NCI-H82 treated with DMSO at 0.1 percent for 48 hours (cell line): Measurements from ENCODE around the gene B4GALNT2.
"Not testable (repeated sequence)": the region's sequence is repeated elsewhere in the genome, so short reads cannot be mapped to it uniquely, and the experiment has no call there.

Experiments
- DNase-seq: peaks from one replicate; lab custom pipeline; 2025; ENCODE audit not compliant: unreplicated experiment; lab: John Stamatoyannopoulos, UW

B4GALNT2 gene

DNA sequence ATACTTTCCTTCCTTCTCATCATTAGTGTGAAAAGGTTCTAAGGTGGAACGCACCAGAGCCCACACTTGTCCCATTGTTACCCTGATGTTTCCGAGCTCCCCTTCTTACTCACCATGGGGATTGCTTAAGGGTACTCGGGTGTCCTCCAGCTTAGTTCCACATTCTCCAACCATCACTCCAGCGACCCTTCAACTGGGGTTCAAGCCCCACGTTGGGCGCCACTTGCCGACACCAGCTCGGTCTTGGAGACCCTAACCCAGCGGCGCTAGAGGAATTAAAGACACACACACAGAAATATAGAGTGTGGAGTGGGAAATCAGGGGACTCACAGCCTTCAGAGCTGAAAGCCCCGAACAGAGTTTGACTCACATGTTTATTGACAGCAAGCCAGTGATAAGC is 43.4 kb downstream of the B4GALNT2 start:
- DNase-seq: not testable (repeated sequence)

DNA sequence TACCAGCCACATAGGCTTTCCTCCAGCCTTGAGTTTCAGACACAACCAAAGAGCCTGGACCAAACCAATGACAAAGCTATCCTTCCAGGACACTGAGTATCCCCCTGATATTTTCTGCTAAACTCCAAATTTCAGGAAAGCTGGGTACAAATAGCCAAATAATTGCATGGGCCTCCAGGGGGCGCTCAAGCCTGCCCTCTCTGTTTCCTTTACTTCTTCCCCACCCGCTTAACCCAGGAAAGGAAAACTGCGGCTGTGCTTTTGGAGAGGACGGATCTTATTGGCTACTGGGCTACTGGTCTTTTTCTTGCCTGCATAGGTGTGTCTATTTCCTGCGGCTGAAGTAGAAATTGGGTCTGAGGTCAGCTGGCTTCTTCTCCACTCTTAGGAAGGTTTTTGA is 47.7 kb downstream of the B4GALNT2 start:
- DNase-seq: peak; percentile 70

DNA sequence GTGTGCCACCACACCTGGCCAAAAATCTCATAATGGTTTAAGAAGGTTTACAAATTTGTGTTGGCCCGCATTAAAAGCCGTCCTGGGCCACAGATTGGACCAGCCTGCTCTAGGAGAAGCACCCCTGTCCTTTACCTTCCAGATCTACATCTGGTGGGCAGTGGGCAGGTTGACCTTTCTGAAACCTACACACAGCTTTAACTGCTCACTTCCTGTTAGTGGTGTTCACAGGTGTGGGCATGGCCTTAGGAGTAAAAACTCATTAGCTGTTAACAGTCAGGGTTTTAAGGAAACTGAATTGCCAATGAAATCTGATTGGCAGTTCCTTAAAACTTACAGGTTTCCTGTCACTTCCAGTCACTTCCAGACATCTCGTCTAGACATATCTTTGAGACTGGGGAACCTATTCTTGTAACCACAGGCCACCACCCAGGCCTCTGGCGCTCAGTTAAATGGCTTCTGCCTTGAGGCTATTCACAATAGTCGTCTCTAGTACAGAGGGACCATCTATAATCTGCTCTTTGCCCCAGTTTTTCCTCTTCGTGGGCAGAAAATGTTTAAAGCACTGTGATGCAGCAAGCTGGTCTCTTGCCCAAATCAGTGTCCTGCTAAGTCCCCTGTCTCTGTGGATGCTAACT is 48.5 kb downstream of the B4GALNT2 start:
- DNase-seq: no peak

DNA sequence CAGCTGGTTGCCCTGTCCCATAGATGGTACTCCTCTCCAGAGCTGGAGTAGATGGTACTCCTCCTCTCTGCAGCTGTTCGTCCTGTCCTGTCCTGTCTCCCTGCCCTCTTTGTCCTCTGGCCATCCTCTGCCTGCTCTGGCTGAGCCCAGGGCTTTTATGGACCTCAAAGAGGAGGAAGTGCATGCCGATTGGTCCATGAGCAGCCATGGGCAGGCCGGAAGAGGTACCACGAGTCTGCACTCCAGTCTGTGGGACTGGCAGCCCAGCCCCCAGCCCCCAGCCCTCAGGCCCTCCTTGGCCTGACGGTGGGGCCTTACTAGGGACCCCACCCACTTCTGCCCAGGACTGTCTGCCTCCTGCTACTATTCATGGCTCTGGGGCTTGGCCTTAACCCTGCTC is 50.8 kb downstream of the B4GALNT2 start:
- DNase-seq: no peak

DNA sequence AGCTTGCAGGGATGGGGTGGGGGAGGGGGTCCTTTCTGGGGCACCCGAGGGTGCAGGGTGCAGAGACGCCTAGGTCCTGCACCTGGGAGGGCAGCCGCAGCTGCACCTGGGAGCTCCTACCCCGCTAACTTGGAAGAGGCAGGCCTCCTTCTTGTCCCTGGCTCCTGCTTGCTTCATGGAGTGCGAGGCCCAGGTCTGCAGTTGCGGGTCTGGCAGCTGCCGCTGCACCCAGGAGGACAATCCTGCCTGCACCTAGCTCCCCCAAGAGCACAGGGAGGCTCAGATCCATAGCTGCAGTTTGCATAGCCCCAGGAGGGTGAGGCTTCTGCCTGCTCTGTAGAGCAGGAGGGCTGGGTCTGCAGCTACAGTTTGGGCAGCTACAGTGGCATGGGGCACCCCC is 51.2 kb downstream of the B4GALNT2 start:
- no peak for DNase-seq

DNA sequence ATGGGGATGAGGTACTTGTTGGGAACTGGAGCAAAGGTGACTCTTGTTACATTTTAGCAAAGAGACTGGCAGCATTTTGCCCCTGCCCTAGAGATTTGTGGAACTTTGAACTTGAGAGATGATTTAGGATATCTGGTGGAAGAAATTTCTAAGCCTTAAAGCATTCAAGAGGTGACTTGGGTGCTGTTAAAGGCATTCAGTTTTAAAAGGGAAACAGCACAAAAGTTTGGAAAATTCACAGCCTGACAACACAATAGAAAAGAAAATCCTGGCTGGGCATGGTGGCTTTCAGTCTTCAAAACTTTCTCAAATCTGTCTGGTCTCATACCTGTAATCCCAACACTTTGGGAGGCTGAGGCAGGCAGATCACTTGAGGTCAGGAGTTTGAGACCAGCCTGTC is 52.0 kb downstream of the B4GALNT2 start:
- DNase-seq: not testable (repeated sequence)

DNA sequence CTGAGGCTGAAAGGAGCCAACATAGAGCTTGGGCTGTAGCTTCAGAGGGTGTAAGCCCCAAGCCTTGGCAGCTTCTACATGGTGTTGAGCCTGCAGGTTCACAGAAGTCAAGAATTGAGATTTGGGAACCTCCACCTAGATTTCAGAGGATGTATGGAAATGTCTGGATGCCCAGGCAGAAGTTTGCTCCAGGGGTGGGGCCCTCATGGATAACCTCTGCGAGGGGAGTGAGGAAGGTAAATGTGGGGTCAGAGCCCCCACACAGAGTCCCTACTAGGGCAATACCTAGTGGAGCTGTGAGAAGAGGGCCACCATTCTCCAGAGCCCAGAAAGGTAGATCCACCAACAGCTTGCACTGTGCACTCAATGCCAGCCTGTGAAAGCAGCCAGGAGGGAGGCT is 52.8 kb downstream of the B4GALNT2 start:
- not testable (repeated sequence) for DNase-seq

DNA sequence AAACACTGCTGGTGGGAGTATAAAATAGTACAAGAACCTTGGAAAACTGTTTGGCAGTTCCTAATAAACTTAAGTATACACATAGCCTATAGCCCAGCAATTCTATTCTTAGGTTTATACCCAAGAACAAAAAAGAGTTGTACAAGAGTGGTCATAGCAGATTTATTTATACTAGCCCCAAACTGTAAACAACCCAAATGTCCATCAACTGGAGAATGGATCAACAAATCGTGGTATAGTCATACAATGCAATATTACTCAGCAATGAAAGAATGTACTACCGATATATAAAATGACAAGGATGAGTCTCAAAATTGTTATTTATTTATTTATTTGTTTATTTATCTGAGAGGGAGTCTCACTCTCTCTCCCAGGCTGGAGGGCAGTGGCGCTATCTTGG is 54.7 kb downstream of the B4GALNT2 start:
- DNase-seq: no peak

DNA sequence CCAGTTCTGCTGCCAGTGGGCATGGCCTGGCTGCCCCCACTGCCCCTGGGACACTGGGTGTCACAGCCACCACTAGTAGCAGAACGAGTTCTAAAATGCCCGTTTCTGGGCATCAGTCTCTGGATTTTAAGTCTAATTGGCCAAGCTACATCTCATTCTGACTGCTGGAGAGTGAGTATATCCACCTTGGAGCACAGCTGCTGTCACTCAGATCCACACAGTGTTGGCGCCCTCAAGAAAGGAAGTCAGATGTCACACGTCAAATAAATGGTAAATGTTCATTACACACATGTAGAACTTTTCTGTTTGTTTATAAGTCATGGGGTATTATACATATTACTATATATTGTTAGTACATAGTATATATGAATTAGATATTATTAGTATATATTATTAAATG is 58.4 kb downstream of the B4GALNT2 start:
- no peak for DNase-seq

DNA sequence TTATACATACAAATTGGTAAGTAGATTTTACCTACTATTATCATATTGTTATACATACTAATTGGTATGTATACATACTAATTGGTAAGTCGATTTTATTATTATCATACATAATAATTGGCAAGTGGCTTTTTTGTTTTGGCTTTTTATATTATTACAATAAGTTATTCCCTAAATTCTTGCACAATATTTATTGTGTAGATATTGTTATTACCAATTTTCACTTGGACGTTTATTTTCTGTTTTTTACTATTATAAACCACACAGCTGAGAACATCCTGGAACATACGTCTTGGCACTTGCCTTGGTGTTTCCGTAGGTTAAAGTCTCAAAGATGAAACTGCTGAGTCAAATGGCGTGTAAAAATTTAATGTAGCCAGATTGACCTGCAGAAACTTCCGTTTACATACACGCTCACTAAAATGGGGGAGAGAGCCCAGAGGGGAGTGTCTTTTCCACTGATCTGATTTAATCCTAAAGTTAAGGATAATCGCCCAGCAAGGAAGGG is 58.9 kb downstream of the B4GALNT2 start:
- no peak for DNase-seq

DNA sequence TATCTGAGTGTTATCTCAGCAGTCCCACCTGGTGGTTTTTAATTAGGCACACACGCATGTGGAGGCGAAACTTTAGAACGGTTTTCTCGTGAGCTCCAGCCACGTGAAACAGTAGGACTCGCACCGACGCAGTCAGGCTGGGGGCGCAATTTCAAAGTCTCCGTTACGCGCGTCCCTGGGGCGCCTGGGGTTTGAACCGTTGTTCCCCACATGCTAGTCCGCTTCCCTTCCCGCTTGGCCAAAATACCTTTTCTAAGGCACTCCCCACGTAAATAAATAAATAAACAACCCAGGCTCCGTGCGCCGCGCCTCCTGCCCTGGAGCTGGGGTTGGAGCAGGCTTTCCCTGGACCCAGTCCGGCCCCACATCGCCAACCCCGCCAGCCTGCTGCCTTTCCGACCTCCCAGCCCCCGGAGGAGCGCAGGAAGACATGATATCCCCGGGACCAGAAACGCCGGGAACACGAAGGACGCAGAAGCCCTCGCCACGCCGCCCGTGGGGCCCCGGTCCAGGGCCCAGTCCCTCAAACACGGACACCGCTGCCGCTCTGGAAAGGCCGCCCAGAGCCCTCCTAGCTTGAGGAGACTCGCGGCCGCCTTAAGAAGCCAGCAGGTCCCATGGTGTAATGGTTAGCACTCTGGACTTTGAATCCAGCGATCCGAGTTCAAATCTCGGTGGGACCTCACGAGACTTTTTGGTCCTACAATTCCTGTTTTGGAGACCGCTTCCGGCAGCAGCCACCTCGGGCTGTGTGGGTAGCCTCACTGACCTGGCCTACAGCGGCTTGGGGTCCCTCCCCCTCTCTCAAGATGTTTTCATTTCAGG is 59.6 kb downstream of the B4GALNT2 start:
- peak; percentile 93 for DNase-seq

DNA sequence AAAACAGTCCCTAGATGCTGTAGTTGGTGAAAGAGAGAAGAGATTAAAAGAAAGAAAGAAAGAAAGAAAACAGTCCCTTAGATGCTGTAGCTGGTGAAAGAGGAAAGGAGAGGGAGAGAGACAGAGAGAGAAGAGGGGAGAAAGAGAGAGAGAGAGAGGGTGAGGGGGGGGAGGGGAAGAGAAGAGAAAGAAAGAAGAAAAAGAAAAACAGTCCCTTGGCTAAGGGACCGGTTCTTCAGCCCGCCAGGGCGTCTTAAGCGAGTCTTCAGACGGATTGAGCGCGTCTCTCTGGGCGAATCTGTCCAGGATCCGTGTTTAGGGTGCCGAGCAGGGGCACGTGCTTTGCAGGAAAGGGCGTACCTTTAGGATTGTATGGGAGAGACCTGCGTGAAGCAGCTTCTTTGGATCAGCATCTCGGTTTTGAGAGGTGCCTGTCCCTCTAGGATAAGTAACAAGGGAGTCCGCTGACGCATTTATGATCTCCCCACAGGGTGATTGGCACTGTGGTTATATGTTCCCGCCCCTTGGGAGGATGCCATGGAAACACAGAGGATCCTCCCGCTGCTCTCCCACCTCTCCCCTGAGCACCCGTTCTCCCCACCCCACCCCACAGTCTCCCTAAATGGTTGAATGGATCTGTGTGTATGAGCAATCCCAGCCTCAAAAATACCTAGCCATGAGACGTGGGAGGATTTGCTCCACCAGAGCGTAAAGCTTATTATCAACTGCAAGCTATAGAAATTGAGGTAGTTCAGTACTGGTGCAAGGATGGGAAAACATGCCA is 61.1 kb downstream of the B4GALNT2 start:
- DNase-seq: peak; percentile 64

DNA sequence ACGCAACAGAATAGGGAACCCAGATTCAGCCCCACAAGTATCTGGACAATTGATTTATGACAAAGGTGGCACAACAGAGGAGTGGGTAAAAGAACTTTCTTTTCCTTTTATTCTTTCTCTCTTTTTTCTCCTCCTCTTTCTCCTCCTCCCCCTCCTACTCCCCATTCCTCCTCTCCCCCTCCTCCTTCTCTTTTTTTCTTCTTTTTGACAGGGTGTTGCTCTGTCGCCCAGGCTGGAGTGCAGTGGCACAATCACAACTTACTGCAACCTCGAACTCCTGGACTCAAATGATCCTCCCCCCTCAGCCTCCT is 61.7 kb downstream of the B4GALNT2 start:
- DNase-seq: no peak

DNA sequence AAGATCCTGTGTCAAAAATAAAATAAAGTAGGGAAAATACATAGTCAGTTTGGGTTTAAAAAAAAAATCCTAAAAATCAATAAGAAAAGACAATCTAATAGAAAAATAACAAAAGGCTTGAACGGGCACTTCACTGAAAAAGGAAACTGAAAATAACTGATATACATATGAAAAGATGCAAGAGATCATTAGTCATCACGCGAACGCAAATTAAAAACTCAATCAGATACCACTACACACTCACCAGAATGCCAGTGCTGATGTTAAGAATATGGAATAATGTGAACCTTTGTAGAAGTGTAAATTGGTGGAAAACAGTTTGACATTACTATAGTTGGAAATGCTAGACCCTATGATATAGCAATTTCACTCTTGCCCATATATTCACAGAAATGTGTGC is 63.2 kb downstream of the B4GALNT2 start:
- DNase-seq: no peak

DNA sequence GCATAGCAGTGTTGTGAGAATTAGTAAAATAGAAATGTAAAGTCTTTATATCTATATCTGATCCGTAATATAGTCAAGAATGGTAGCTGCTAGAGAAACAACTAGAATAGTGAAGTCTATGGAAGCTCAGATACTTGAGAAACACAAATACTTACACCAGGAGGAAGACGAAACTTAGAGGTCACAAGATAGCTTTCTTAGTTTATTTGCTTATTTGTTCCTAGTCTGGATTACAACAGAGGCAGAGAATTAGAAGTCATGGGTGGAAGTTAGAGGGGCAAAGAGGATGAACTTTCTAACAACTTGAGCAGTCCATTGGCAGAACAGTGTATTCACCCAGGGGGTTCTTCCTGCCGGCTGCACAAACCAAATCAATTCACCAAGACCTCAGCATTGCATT is 64.0 kb downstream of the B4GALNT2 start:
- no peak for DNase-seq

DNA sequence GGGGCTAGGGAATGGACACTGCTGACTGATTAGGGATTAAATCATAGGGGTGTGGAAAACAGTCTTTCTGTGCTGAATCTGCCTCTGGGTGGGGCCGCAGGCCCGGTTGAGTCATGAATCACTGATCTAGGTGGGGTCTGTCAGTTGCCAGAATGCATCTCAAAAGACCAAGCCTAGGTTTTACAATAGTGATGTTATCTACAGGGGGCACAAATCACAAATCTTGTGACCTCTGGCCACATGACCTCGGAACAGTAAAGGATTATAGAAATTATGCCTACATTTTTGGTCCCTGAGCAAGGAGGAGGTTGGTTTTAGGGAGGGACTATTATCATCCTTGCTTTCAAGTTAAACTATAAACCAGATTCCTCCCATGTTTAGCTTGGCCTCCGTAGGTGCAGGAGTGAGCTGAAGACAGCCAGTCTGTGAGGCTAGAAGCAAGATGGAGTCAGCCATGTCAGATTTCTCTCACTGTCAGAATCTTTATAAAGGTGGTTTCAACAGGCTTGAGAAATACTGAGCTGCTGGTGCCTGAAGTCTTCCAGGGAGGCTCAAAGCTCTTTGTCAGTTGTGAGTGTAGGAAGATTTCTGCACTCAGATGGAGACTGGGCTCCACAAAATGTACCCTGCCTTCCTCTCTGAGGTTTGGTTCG is 64.9 kb downstream of the B4GALNT2 start:
- DNase-seq: no peak

DNA sequence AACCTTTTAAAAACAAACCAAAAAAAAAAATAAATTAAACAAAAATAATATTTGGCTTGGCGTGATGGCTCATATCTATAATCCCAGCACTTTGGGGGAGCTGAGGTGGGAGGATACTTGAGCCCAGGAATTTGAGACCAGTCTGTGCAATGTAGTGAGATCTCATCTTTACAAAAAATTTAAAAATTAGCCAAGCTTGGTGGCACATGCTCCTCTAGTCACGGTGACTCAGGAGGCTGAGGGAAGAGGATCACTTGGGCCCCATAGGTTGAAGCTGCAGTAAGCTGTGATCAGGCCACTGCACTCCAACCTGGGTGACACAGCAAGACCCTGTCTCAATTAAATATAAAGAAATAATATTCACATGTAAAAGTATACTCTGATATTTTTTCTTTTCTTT is 65.6 kb downstream of the B4GALNT2 start:
- DNase-seq: no peak

DNA sequence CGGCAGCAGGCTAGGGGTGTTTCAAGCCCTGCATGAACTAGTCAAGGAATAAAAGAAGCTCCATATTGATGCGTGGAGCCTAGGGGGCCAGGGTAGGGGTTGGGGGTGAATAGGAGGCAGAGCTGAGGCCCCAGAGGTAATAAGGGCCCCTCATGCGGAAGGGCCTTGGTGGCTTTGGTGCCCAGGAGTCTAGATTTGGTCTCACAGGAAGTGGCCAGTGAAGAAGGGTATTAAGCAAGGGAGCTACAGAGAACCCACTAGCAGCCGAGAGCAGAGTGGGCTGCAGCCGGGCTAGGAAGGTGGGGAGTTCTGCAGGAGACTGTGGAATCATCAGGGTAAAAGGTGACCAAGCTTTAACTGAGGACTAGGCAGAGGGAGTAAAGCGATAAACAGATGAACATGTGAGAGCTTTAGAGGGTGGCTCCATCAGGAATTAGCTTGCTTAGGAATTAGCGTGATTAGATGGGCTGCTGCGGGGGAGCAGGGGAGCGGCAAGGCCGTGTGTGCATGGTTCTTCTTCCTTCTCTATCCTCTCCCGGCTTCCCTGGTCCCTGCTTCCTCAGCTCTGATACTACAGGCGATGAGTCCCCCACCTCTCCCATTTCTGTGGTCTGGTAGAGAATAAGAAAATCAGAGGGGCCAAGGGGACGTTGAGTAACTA is 68.0 kb downstream of the B4GALNT2 start:
- peak; percentile 91 for DNase-seq

DNA sequence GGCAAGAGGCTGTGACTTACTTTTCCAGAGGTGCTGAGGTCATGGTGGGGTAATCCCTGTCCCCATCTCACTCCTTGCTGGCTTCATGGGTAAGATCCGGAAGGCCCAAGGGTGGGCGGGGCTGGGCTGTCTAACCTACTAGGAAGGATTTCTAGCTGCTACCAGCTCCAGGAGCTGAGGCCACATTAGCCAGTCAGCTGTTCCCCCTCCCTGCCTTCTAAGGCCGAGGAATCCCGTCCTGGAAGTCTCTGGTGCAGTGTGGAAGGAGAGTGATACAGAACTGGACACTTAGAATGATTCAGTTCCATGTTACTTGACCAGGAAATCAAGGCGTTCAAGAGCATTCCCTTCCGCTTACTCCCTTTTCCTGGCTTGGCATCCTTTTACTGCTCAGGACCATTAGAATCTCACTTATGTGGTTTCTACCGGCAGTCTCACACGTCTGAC is 68.9 kb downstream of the B4GALNT2 start:
- peak; percentile 82 for DNase-seq

DNA sequence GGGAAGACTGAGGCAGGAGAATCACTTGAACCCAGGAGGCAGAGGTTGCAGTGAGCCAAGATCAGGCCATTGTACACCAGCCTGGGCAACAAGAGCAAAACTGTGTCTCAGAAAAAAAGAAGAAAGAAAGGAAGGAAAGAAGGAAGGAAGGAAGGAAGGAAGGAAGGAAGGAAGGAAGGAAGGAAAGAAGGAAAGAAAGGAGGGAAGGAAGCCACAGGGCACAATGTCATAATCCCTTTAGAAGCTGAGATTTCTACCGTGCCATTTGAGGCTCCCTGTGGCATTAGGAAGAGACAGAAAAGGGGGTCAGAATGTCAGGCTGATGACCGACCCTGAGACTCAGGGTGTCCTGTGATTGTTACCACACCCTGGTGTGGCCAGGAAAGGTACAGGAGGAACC is 71.2 kb downstream of the B4GALNT2 start:
- DNase-seq: no peak

DNA sequence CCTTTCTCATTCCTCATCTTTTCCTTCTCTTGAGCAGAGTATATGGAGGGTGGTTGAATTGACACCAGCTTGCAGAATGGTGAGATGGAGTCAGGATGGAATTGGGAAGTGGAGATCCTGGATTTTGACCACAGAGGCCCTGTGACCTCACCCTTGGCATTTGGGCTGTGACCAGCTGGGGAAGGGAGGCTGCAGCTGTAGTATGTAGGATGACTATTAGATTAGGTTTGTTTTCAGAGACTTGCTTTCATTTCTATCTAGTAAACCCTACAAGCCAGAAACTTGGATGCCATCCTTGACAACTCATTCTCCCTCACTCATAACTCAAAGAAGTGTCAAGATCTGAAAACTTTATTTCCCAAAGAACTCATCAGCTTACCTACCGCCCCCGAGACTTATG is 71.9 kb downstream of the B4GALNT2 start:
- no peak for DNase-seq
